GM21529 (cell line): ENCODE measurements around the gene METRN.
A peak's percentile ranks its signal among the peaks of the same experiment; 100 is the strongest.
"Not testable (repeated sequence)": the region's sequence is repeated elsewhere in the genome, so short reads cannot be mapped to it uniquely, and the experiment has no call there.

Experiments
- ATAC-seq: cut with Tn5 transposase; IDR thresholded peaks from one replicate; pipeline ENCODE4 v1.9.1; 2021; ENCODE audit not compliant: unreplicated experiment

The METRN gene

GRCh38 chr16:734208-734980 lies 19.5 kb downstream of the METRN start:
- no peak for ATAC-seq

- no peak for ATAC-seq
Observed at GRCh38 chr16:734981-735881, 20.3 kb downstream of the METRN start.

- peak; percentile 34 for ATAC-seq
Observed at GRCh38 chr16:735982-736453, 21.1 kb downstream of the METRN start.

- ATAC-seq: no peak
Observed at GRCh38 chr16:736936-737481, 22.1 kb downstream of the METRN start.

- ATAC-seq: no peak
Observed at GRCh38 chr16:739560-740458, 24.9 kb downstream of the METRN start.

GRCh38 chr16:740459-740763 lies 25.5 kb downstream of the METRN start:
- peak; percentile 5 for ATAC-seq

GRCh38 chr16:740764-741505 lies 26.0 kb downstream of the METRN start, which contains the start of gene CIAO3:
CIAO3 (minus strand) TSS chr16:740997; CDS start chr16:740985, 12 bp downstream.
- peak; percentile 64 for ATAC-seq

GRCh38 chr16:741986-742629 lies 27.2 kb downstream of the METRN start:
- ATAC-seq: no peak

GRCh38 chr16:742894-743293 lies 28.0 kb downstream of the METRN start:
- ATAC-seq: not testable (repeated sequence)

GRCh38 chr16:743794-744500 lies 29.0 kb downstream of the METRN start:
- ATAC-seq: no peak

GRCh38 chr16:745739-746138 lies 30.8 kb downstream of the METRN start:
- no peak for ATAC-seq

GRCh38 chr16:746637-747036 lies 31.7 kb downstream of the METRN start:
- ATAC-seq: no peak

GRCh38 chr16:747978-748746 lies 33.2 kb downstream of the METRN start:
- ATAC-seq: no peak

- ATAC-seq: no peak
Observed at GRCh38 chr16:749010-749409, 34.1 kb downstream of the METRN start.

GRCh38 chr16:750485-750884 lies 35.6 kb downstream of the METRN start:
- no peak for ATAC-seq

GRCh38 chr16:751152-752006 lies 36.5 kb downstream of the METRN start:
- no peak for ATAC-seq

- no peak for ATAC-seq
Observed at GRCh38 chr16:752007-752312, 37.0 kb downstream of the METRN start.
